OCI-LY7 (cell line): ENCODE data around the gene FBP1.

ENCODE experiments used
- EZH2phosphoT487 ChIP-seq: fragments of 200-600 bp; sonication (generic); IDR thresholded peaks from 2 replicates; pipeline ENCODE4 v1.6.1; 2018; ENCODE audit warnings: low read depth, borderline replicate concordance, mild to moderate bottlenecking, mixed run types, antibody characterized with exemption, low read length, moderate library complexity, mixed read lengths
- TF ChIP-seq, protein P1 (sequence below): fragments of 200-600 bp; sonication (generic); conservative IDR thresholded peaks from 2 replicates; pipeline ENCODE4 v1.5.1; 2014; ENCODE audit warnings: mild to moderate bottlenecking, antibody characterized with exemption, low read length, moderate library complexity, mixed read lengths

DNA sequence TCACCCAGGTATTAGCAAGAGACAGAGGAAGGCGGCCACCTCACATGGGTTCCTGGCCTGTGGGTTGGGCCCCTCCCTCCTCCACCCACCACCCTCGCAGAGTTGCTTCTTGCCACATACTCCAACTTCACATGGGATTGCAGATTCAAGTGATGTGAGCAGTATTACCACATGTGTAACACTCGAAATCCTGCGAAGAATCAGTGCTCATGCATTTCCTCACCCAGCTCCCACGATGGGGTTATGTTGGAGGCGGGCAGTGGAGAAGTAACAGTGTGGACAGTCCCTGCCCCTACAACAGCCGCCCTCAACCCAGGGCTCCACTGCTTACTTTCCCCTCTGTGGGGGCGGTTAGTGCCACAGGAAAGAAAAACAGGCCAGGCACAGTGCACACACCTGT, 3.9 kb upstream of the FBP1 start:
- TF ChIP-seq, protein P1, sequence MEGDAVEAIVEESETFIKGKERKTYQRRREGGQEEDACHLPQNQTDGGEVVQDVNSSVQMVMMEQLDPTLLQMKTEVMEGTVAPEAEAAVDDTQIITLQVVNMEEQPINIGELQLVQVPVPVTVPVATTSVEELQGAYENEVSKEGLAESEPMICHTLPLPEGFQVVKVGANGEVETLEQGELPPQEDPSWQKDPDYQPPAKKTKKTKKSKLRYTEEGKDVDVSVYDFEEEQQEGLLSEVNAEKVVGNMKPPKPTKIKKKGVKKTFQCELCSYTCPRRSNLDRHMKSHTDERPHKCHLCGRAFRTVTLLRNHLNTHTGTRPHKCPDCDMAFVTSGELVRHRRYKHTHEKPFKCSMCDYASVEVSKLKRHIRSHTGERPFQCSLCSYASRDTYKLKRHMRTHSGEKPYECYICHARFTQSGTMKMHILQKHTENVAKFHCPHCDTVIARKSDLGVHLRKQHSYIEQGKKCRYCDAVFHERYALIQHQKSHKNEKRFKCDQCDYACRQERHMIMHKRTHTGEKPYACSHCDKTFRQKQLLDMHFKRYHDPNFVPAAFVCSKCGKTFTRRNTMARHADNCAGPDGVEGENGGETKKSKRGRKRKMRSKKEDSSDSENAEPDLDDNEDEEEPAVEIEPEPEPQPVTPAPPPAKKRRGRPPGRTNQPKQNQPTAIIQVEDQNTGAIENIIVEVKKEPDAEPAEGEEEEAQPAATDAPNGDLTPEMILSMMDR: no peak
- TF ChIP-seq EZH2phosphoT487: no peak
